Neuronal stem cell (in vitro differentiated cells): ENCODE results near the gene NSMF.

Source experiments
- DNase-seq: peaks from one replicate; pipeline ENCODE4 v3.0.0-alpha.2; 2013; ENCODE audit warnings: low spot score
- H2AFZ ChIP-seq: one replicate; pipeline ENCODE4 v1.6.1; 2013; ENCODE audit warnings: mild to moderate bottlenecking, low read length, inconsistent platforms
- H2AK5ac ChIP-seq: 2 replicates; pipeline ENCODE4 v1.6.1; 2013; ENCODE audit warnings: low read depth, mild to moderate bottlenecking, inconsistent platforms, low read length, moderate library complexity, mixed read lengths
- H2BK120ac ChIP-seq: 2 replicates; pipeline ENCODE4 v1.6.1; 2013; ENCODE audit warnings: low read depth, mild to moderate bottlenecking, inconsistent platforms, low read length, moderate library complexity, mixed read lengths
- H2BK12ac ChIP-seq: one replicate; pipeline ENCODE4 v1.6.1; 2013; ENCODE audit warnings: low read length, inconsistent platforms
- H2BK15ac ChIP-seq: 2 replicates; pipeline ENCODE4 v1.6.1; 2013; ENCODE audit warnings: mild to moderate bottlenecking, low read length, inconsistent platforms, mixed read lengths
- H2BK5ac ChIP-seq: one replicate; pipeline ENCODE4 v1.6.1; 2013; ENCODE audit warnings: inconsistent platforms, mild to moderate bottlenecking, low read length, moderate library complexity
- H3K14ac ChIP-seq: one replicate; pipeline ENCODE4 v1.6.1; 2013; ENCODE audit warnings: low read length, inconsistent platforms
- H3K18ac ChIP-seq: 2 replicates; pipeline ENCODE4 v1.6.1; 2013; ENCODE audit warnings: low read length, inconsistent platforms
- H3K23ac ChIP-seq: 2 replicates; pipeline ENCODE4 v1.6.1; 2013; ENCODE audit warnings: low read depth, mild to moderate bottlenecking, mixed read lengths, low read length, inconsistent platforms; ENCODE audit not compliant: poor library complexity
- H3K27ac ChIP-seq: replicated peaks from 3 replicates; pipeline ENCODE4 v1.5.1; 2013; ENCODE audit warnings: low read length, inconsistent platforms
- H3K27me3 ChIP-seq, 3 experiments: 2 replicates each; pipeline ENCODE4 v1.6.1; 2013; ENCODE audit warnings: low read length in 3 of 3, mild to moderate bottlenecking in 2 of 3, inconsistent platforms in 1 of 3, low read depth in 1 of 3, mixed read lengths in 1 of 3, moderate library complexity in 1 of 3; ENCODE audit not compliant: control insufficient read depth in 3 of 3, insufficient read depth in 3 of 3
- H3K36me3 ChIP-seq, 2 donors: replicated peaks in 1 of 2; 2 replicates each; pipeline ENCODE4 v1.6.1; 2013; ENCODE audit warnings: low read length in 2 of 2; ENCODE audit not compliant: control insufficient read depth in 2 of 2, insufficient read depth in 2 of 2
- H3K4ac ChIP-seq: 2 replicates; pipeline ENCODE4 v1.6.1; 2013; ENCODE audit warnings: inconsistent platforms, mild to moderate bottlenecking, low read length, moderate library complexity
- H3K4me1 ChIP-seq, 2 donors: 1 replicate in 1 of 2; 2 replicates in 1 of 2; pipeline ENCODE4 v1.6.1; 2013; ENCODE audit warnings: low read length in 2 of 2, low read depth in 1 of 2; ENCODE audit not compliant: control insufficient read depth in 2 of 2, insufficient read depth in 1 of 2
- H3K4me2 ChIP-seq: one replicate; pipeline ENCODE4 v1.6.1; 2013; ENCODE audit warnings: mild to moderate bottlenecking, low read length, inconsistent platforms; ENCODE audit not compliant: insufficient read depth, poor library complexity, severe bottlenecking
- H3K4me3 ChIP-seq, 2 donors: 2 replicates each; pipeline ENCODE4 v1.5.1; 2013; ENCODE audit warnings: low read length in 2 of 2, mild to moderate bottlenecking in 2 of 2, inconsistent platforms in 1 of 2, moderate library complexity in 1 of 2
- H3K79me1 ChIP-seq: one replicate; pipeline ENCODE4 v1.6.1; 2013; ENCODE audit warnings: low read depth, mild to moderate bottlenecking, inconsistent platforms, low read length, moderate library complexity
- H3K9ac ChIP-seq: one replicate; pipeline ENCODE4 v1.6.1; 2013; ENCODE audit warnings: mild to moderate bottlenecking, low read depth, low read length, inconsistent platforms; ENCODE audit not compliant: poor library complexity
- H3K9me3 ChIP-seq, 2 donors: replicated peaks in 1 of 2; 2 replicates each; pipeline versions ENCODE3 to v1.6.1; 2013; ENCODE audit warnings: low read length in 2 of 2, mild to moderate bottlenecking in 2 of 2, inconsistent platforms in 1 of 2, low read depth in 1 of 2, mixed read lengths in 1 of 2, moderate library complexity in 1 of 2; ENCODE audit not compliant: control insufficient read depth in 2 of 2, insufficient read depth in 1 of 2
- H4K8ac ChIP-seq: one replicate; pipeline ENCODE4 v1.6.1; 2013; ENCODE audit warnings: low read depth, mild to moderate bottlenecking, inconsistent platforms, low read length, moderate library complexity
- H4K91ac ChIP-seq: one replicate; pipeline ENCODE4 v1.6.1; 2013; ENCODE audit warnings: low read length, low read depth, mild to moderate bottlenecking, inconsistent platforms; ENCODE audit not compliant: poor library complexity
- WGBS, 2 donors: extraction: QIAGEN DNeasy Blood & Tissue Kit; methylation state at CpG; one replicate each; pipeline ENCODE4 v1.1.7; 2013; ENCODE audit warnings: missing lambda C conversion rate in 2 of 2, mixed read lengths in 1 of 2; ENCODE audit not compliant: insufficient read length in 2 of 2, insufficient replicate concordance in 1 of 2; ENCODE audit errors: extremely low coverage in 2 of 2; 5-methylcytosine and 5-hydroxymethylcytosine counted together

Gene NSMF

DNA sequence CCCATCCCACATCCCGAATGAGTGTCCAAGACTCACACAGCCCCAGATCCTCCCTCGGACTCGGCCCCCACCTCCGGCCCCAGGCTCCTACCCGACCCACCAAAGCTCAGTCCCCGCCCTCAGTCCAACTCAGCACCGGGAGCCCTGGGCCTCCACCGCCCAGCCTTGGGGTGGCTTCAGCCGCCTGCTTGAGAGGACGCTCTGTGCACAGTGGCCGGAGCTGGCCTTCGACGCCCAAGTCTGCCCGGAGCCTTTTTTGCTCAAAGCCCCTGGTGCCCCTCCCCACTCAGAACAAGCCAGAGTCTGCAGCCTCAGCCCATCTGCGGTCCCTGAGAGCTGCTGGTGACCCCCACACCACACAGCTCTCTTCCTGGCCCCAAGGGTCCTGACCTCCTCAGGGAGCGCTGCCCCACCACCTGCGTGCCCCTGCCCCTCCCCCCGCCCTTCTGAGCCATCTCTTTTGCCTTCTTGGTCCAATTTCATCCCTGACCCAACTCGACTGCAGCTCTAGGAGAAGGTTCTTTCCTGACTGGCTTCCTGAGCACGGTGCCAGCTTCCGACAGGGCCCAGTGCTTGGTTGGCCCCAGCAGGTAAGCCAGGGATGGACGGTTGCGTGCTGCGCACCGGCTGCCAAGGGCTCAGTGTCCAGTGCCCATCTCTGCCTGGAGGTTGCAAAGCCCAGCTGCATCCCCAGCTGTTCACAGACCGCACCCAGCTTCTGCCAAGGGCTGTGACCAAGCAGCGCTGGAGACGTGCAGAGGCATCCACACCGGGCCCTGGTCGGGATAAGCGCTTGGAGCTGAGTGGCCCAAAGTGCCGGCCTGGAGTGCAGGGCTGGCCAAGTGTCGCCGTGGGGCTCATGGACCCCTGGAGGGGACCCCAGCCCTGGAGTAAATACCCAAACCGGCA is 27.7 kb upstream of the NSMF start:
- H3K9me3 ChIP-seq: no peaks in the 10 kb centered on the region
- no CpG with 5 or more reads among the region's 35 CpGs for WGBS, 2 donors
- no peak overlapping the region for H3K4me3 ChIP-seq
- no peak for DNase-seq
- peaks cover 2% of the 10 kb centered on the region for H3K79me1 ChIP-seq
- H3K4me1 ChIP-seq: peaks cover 0 to 5% of the 10 kb centered on the region in 2 donors
- peak overlapping the region; percentile 86 for H2AK5ac ChIP-seq
- H2BK12ac ChIP-seq: no peak overlapping the region
- no peak overlapping the region for H2BK120ac ChIP-seq
- no peak overlapping the region for H3K23ac ChIP-seq
- H2BK5ac ChIP-seq: no peak overlapping the region
- H3K27me3 ChIP-seq: no peaks in the 10 kb centered on the region
- H3K36me3 ChIP-seq: no peaks in the 10 kb centered on the region
- H3K4ac ChIP-seq: peak overlapping the region; percentile 53
- no peak overlapping the region for H2AFZ ChIP-seq
- H4K91ac ChIP-seq: no peak overlapping the region
- peak overlapping the region; percentile 30 for H3K9ac ChIP-seq
- no peak overlapping the region for H2BK15ac ChIP-seq
- no peak overlapping the region for H3K4me2 ChIP-seq
- no peak overlapping the region for H3K27ac ChIP-seq
- H4K8ac ChIP-seq: no peak overlapping the region
- peak overlapping the region; percentile 28 for H3K18ac ChIP-seq
- H3K14ac ChIP-seq: peak overlapping the region; percentile 84

DNA sequence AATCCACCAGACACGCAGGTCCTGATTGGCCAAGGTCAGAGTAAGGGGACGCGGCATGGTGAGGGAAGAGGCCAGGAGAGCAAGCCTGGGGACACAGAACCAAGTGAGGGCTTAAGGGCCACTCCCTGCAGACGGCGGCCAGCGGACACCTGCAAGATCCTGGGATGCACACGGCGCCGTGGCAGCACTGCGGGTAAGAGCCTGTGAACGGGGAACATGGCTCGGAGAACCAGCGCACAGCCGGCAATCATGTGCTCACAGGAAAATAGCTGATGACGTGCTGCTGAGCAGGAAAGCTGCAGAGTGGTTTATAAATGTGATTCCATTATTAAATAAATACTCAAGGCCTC is 27.0 kb upstream of the NSMF start:
- no peak overlapping the region for H4K8ac ChIP-seq
- peaks cover 0 to 5% of the 10 kb centered on the region in 2 donors for H3K4me1 ChIP-seq
- no peak overlapping the region for H3K14ac ChIP-seq
- H2BK5ac ChIP-seq: no peak overlapping the region
- H3K23ac ChIP-seq: peak overlapping the region; percentile 16
- H3K4ac ChIP-seq: no peak overlapping the region
- no peaks in the 10 kb centered on the region for H3K9me3 ChIP-seq
- no peak overlapping the region for H3K4me2 ChIP-seq
- H3K4me3 ChIP-seq: no peak overlapping the region
- no peak overlapping the region for H3K9ac ChIP-seq
- H4K91ac ChIP-seq: no peak overlapping the region
- H2AK5ac ChIP-seq: peak overlapping the region; percentile 71
- no CpG with 5 or more reads among the region's 15 CpGs for WGBS, 2 donors
- H3K27me3 ChIP-seq: no peaks in the 10 kb centered on the region
- DNase-seq: no peak
- H3K27ac ChIP-seq: no peak overlapping the region
- H3K79me1 ChIP-seq: peaks cover 2% of the 10 kb centered on the region
- H2BK15ac ChIP-seq: peak overlapping the region; percentile 15
- no peak overlapping the region for H2BK120ac ChIP-seq
- no peak overlapping the region for H2AFZ ChIP-seq
- H2BK12ac ChIP-seq: no peak overlapping the region
- H3K18ac ChIP-seq: peak overlapping the region; percentile 48
- H3K36me3 ChIP-seq: no peaks in the 10 kb centered on the region

DNA sequence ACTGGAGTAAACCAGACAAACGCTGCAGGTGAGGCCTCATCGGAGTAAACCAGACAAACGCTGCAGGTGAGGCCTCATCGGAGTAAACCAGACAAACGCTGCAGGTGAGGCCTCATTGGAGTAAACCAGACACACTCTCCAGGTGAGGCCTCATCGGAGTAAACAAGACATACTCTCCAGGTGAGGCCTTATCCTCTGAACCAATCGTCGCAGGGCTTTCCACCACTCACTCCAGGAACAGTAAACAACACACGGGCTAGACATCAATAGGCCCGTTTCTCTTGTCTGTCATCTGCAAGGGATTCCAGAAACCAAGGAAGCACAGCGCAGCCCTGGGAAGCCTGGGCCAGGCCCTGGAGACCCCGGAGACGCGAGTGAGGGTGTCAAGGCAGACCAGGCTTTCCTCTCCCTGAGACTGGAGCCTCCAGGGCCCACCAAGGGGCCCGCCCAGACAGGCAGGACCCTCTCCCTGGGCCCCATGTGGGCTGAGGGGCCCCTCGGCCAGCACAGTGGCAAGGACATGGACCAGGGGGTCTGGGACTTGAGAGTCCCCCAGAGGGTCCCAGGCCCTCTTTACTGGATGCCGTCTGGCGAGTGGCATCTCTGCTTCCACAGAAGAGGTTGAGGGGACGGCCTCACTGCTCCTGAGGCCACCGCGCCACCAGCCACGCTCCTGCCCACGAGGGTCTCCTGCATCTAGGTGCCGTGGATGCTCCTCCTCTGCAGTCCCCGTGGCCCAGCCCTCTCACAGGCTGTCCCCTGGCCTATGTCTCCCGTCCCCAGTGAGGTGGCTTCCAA is 26.4 kb upstream of the NSMF start:
- Histone ChIP-seq H3K23ac (peak overlapping the region; percentile 16), H3K4me2 (no peak overlapping the region), H4K8ac (no peak overlapping the region), H2AFZ (no peak overlapping the region), H3K4me3 (no peak overlapping the region), H3K9ac (no peak overlapping the region), H3K4me1 (peaks cover 0 to 5% of the 10 kb centered on the region in 2 donors), H2BK12ac (peak overlapping the region; percentile 16), H3K27me3 (no peaks in the 10 kb centered on the region), H3K9me3 (no peaks in the 10 kb centered on the region), H2BK120ac (no peak overlapping the region), H3K79me1 (peaks cover 6% of the 10 kb centered on the region), H4K91ac (no peak overlapping the region), H3K18ac (peak overlapping the region; percentile 48), H3K14ac (no peak overlapping the region), H3K36me3 (no peaks in the 10 kb centered on the region), H2BK5ac (peak overlapping the region; percentile 66), H2BK15ac (peak overlapping the region; percentile 15), H3K4ac (no peak overlapping the region), H3K27ac (no peak overlapping the region), H2AK5ac (peak overlapping the region; percentile 71)
- WGBS, 2 donors: no CpG with 5 or more reads among the region's 26 CpGs
- no peak for DNase-seq
